ENCODE data around the gene CLEC1B.
"Not testable (repeated sequence)": the region's sequence is repeated elsewhere in the genome, so short reads cannot be mapped to it uniquely, and the experiment has no call there.

CLEC1B gene

GRCh38 chr12:10012630-10013330 is 13.9 kb upstream of the CLEC1B start:
- no peak for TF ChIP-seq CTCF (IDR thresholded peaks at IDR 0.05; ENCODE audit: low read length, missing control alignments)
- no peak overlapping the region for H3K4me3 ChIP-seq (replicated peaks; ENCODE audit: low read depth, low read length)
- DNase-seq (ENCODE audit: low read depth) = no peak

GRCh38 chr12:10001171-10001776 is 2.4 kb upstream of the CLEC1B start:
- no peak for TF ChIP-seq CTCF (IDR thresholded peaks at IDR 0.05; ENCODE audit: low read length, missing control alignments)
- DNase-seq (ENCODE audit: low read depth) = no peak
- H3K4me3 ChIP-seq (replicated peaks; ENCODE audit: low read depth, low read length) = no peak overlapping the region

- no peak for DNase-seq (ENCODE audit: low read depth)
- no peak overlapping the region for H3K4me3 ChIP-seq (replicated peaks; ENCODE audit: low read depth, low read length)
- no peak for TF ChIP-seq CTCF (IDR thresholded peaks at IDR 0.05; ENCODE audit: low read length, missing control alignments)
These were observed 6.6 kb downstream of the CLEC1B start for GRCh38 chr12:9992296-9992695.

- no peak overlapping the region for H3K4me3 ChIP-seq (replicated peaks; ENCODE audit: low read depth, low read length)
- DNase-seq (ENCODE audit: low read depth) = no peak
- TF ChIP-seq CTCF (IDR thresholded peaks at IDR 0.05; ENCODE audit: low read length, missing control alignments) = no peak
These were observed 7.0 kb downstream of the CLEC1B start for GRCh38 chr12:9991876-9992275.

GRCh38 chr12:9980126-9980525 is 18.8 kb downstream of the CLEC1B start:
- no peak for TF ChIP-seq CTCF (IDR thresholded peaks at IDR 0.05; ENCODE audit: low read length, missing control alignments)

GRCh38 chr12:9977916-9978315 is 21.0 kb downstream of the CLEC1B start:
- no peak for TF ChIP-seq CTCF (IDR thresholded peaks at IDR 0.05; ENCODE audit: low read length, missing control alignments)
- no peak overlapping the region for H3K4me3 ChIP-seq (replicated peaks; ENCODE audit: low read depth, low read length)
- no peak for DNase-seq (ENCODE audit: low read depth)

More at GRCh38 chr12:9980126-9980525, 18.8 kb downstream of the CLEC1B start:
- DNase-seq (ENCODE audit: low read depth) = no peak
- no peak overlapping the region for H3K4me3 ChIP-seq (replicated peaks; ENCODE audit: low read depth, low read length)

GRCh38 chr12:9976626-9977025 is 22.3 kb downstream of the CLEC1B start:
- not testable (repeated sequence) for H3K4me3 ChIP-seq (replicated peaks; ENCODE audit: low read depth, low read length); DNase-seq (ENCODE audit: low read depth)

Data from fibroblast of pulmonary artery (primary cell).